Measurements from ENCODE around the gene ARL15. TPM values are rescaled to one million over a fixed set of nuclear protein-coding genes. Genes with fewer than 3 reads are reported as not detected.

The ARL15 gene
- total and polyA plus RNA-seq, 2 of the 8 experiments (the other 6 are each of a cell fraction or from before 2014, with no cell fraction given): 9.9 to 21.2 TPM

- TF ChIP-seq CHD7 (IDR thresholded peaks at IDR 0.05; ENCODE audit: insufficient replicate concordance, low read length) (no peak), PHF8 (conservative IDR thresholded peaks at IDR 0.05; ENCODE audit: low read depth, low read length) (no peak), SAP30 (IDR thresholded peaks at IDR 0.05; ENCODE audit: insufficient read depth, insufficient replicate concordance, low read length) (no peak)
Observed at GRCh38 chr5:54083851-54084250, 226.5 kb downstream of the ARL15 start (continued).

Data from H1 (cell line).